BLaER1 (cell line): ENCODE results near the gene PBX1.

Source experiments
- H3K27ac ChIP-seq: shearing (Covaris generic); formaldehyde crosslinking; 2 replicates; pipeline ENCODE4 v1.8.1; 2022
- H3K27me3 ChIP-seq: shearing (Covaris generic); formaldehyde crosslinking; 2 replicates; pipeline ENCODE4 v1.8.1; 2022
- H3K36me3 ChIP-seq: shearing (Covaris generic); formaldehyde crosslinking; 2 replicates; pipeline ENCODE4 v1.8.1; 2022
- H3K4me1 ChIP-seq: shearing (Covaris generic); formaldehyde crosslinking; 2 replicates; pipeline ENCODE4 v1.8.1; 2022
- H3K4me2 ChIP-seq: shearing (Covaris generic); formaldehyde crosslinking; 2 replicates; pipeline ENCODE4 v1.8.1; 2022
- H3K4me3 ChIP-seq: shearing (Covaris generic); formaldehyde crosslinking; 2 replicates; pipeline ENCODE4 v1.8.1; 2022
- H3K9ac ChIP-seq: shearing (Covaris generic); formaldehyde crosslinking; 2 replicates; pipeline ENCODE4 v1.8.1; 2022
- H3K9me3 ChIP-seq: shearing (Covaris generic); formaldehyde crosslinking; 2 replicates; pipeline ENCODE4 v1.8.1; 2022
- H4K20me1 ChIP-seq: shearing (Covaris generic); formaldehyde crosslinking; 2 replicates; pipeline ENCODE4 v1.8.1; 2022
- Cebpa-rat ChIP-seq: shearing (Covaris generic); IDR thresholded peaks from 2 replicates; pipeline ENCODE4 v1.8.1; 2022

The PBX1 gene

DNA sequence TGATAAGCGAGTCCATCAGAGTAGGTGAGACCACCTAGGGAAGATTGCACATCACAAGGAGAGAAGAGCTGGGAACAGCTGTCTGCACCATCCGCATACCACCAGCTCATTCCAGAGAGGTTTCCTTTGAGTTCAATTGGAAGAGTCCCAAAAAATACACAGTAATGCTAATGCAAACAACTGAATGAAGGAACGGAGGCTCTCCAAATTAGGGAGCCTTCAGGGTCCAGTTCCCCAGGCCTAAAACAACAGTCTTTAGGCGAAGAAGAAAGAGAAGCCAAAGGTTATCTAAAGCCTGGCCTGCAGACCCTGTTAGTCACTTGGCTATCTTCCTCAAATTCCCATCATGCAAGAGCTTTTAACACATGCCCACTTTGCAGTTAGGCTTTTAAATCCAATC, 246.4 kb downstream of the PBX1 start:
- Histone ChIP-seq H3K9ac (no peak overlapping the region), H3K4me1 (peaks cover 16% of the 10 kb centered on the region), H3K9me3 (no peaks in the 10 kb centered on the region), H3K4me3 (no peak overlapping the region), H3K36me3 (peaks cover 83% of the 10 kb centered on the region), H4K20me1 (peaks cover 100% of the 10 kb centered on the region), H3K27me3 (peaks cover 88% of the 10 kb centered on the region), H3K27ac (no peak overlapping the region), H3K4me2 (no peak overlapping the region)
- no peak for TF ChIP-seq Cebpa-rat

DNA sequence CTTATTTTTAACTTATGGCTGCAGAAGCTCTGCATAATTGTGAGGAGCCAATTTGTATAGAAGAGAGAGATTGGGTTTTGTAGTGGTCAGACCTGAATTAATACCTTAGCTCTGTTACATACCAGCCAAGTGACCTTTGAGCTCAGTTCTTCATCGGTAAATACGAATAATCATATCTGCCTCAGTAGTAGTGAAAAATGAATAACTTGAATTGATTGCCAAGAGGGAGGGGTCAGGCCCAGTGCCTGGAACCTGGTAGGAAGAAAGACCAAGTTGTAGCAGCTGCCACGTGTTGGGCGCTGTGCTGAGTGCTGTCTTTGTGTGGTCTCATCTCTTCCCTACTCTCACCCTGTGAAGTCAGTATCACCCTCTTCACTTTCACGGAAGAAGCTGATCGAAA, 247.5 kb downstream of the PBX1 start:
- Histone ChIP-seq H3K4me2 (no peak overlapping the region), H3K4me1 (peaks cover 16% of the 10 kb centered on the region), H4K20me1 (peaks cover 100% of the 10 kb centered on the region), H3K9ac (no peak overlapping the region), H3K4me3 (no peak overlapping the region), H3K9me3 (no peaks in the 10 kb centered on the region), H3K36me3 (peaks cover 84% of the 10 kb centered on the region), H3K27ac (no peak overlapping the region), H3K27me3 (peaks cover 77% of the 10 kb centered on the region)
- no peak for TF ChIP-seq Cebpa-rat

DNA sequence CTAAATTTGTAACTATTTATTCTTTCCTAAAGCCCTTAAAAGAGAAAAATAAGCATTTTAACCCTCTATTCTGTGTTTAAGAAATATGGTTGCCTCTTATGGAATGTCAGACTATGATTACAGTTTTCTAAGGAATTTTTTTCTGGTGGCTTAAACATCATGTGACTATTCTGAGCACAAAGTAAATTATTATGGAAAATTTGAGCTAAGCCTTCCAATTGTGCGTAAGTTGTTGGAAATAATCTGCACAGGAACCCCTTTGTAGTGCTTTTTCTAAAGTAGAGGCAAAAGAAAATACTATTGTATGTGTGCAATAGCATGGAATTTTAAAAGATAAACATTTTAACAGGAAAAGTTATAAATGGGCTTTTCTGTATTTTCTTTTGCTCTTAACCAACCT, 254.8 kb downstream of the PBX1 start:
- no peaks in the 10 kb centered on the region for H3K9me3 ChIP-seq
- no peak for TF ChIP-seq Cebpa-rat
- peaks cover 99% of the 10 kb centered on the region for H4K20me1 ChIP-seq
- no peak overlapping the region for H3K27ac ChIP-seq
- H3K36me3 ChIP-seq: peaks cover 89% of the 10 kb centered on the region
- no peak overlapping the region for H3K4me2 ChIP-seq
- peaks cover 16% of the 10 kb centered on the region for H3K27me3 ChIP-seq
- H3K4me1 ChIP-seq: no peaks in the 10 kb centered on the region
- H3K4me3 ChIP-seq: no peak overlapping the region
- no peak overlapping the region for H3K9ac ChIP-seq

DNA sequence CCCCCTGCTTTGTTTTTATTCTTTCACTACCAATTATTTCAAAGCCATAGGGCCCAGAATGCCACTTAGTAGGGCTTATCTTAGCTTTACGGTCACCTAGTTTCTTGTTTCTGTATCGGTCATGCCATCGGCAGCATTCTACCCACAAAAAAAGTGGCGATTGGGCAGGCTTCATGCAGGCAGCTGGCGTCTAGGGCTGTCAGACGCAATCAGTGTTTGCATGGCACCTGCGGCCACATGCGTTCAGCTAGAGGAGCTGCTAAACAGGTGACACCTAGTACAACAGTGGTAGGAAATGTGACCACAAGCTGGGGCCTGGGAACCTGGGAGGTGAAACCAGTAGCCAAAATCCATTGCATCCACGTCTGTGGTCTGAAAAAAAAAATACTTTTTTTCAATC, 262.7 kb downstream of the PBX1 start:
- H3K4me1 ChIP-seq: no peaks in the 10 kb centered on the region
- no peak overlapping the region for H3K4me2 ChIP-seq
- no peaks in the 10 kb centered on the region for H3K9me3 ChIP-seq
- peaks cover 100% of the 10 kb centered on the region for H4K20me1 ChIP-seq
- no peak for TF ChIP-seq Cebpa-rat
- no peak overlapping the region for H3K27ac ChIP-seq
- H3K4me3 ChIP-seq: no peak overlapping the region
- H3K9ac ChIP-seq: no peak overlapping the region
- peaks cover 97% of the 10 kb centered on the region for H3K36me3 ChIP-seq
- H3K27me3 ChIP-seq: no peaks in the 10 kb centered on the region

DNA sequence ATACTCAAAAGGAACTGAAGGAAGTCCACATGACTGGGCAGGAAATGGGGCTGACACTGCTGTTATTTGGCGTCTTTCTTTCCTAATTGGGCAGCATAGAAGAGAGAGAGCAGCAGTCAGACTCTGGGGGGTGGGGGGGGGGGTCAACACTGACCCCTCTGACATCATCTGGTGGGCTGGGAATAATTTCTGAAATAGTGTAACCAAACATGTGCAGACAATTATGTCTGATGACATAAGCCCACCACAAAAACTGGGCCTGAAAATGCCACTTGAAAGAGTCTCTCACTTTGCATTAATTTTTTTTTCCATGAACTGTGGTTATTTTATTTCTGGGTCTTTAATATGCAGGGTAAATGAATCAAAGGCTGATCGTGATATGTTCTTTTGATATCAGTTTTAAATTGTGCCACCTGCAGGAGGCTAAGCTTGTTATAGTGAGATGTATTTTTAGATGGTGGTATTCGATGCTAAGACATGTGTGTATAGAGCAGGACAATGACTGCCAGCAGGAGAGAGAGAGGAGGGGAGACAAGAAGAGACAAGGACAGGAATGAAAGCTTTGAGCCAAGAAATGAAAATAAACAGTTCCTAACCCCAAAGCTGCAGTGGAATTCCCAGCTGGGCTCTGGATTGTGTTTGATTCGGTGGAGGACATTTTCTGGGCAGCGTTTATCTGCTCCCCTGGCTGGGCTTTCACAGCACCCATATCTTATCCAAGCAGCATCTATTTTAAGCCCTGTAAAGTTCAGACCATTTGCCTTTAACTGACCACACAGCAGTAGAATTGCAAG, 264.7 kb downstream of the PBX1 start:
- Histone ChIP-seq H3K4me3 (no peak overlapping the region), H4K20me1 (peaks cover 100% of the 10 kb centered on the region), H3K4me2 (no peak overlapping the region), H3K27ac (no peak overlapping the region), H3K36me3 (peaks cover 96% of the 10 kb centered on the region), H3K9ac (no peak overlapping the region), H3K9me3 (no peaks in the 10 kb centered on the region), H3K27me3 (no peaks in the 10 kb centered on the region), H3K4me1 (no peaks in the 10 kb centered on the region)
- no peak for TF ChIP-seq Cebpa-rat

DNA sequence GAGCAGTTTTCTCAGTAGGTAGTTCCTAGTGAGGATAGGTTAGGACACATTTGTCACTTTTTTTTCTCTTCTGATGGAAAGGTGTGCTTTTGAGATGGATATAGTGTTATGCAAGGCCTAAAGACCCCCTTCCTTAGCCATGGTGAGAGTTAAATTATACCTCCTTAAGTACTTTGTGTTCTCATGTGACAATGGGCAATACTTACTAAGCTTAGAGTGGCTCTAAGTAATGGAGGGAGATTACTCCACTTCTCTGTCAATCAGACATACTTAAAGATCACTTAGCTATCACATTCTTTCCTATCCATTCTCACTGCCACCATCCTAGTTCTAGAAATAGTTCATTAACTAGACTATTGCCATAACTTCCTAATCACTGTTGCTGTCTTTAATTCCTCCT, 265.6 kb downstream of the PBX1 start:
- no peak overlapping the region for H3K27ac ChIP-seq
- TF ChIP-seq Cebpa-rat: no peak
- no peaks in the 10 kb centered on the region for H3K4me1 ChIP-seq
- H3K9ac ChIP-seq: no peak overlapping the region
- peaks cover 99% of the 10 kb centered on the region for H4K20me1 ChIP-seq
- no peaks in the 10 kb centered on the region for H3K27me3 ChIP-seq
- H3K9me3 ChIP-seq: no peaks in the 10 kb centered on the region
- H3K4me3 ChIP-seq: no peak overlapping the region
- peaks cover 95% of the 10 kb centered on the region for H3K36me3 ChIP-seq
- no peak overlapping the region for H3K4me2 ChIP-seq

DNA sequence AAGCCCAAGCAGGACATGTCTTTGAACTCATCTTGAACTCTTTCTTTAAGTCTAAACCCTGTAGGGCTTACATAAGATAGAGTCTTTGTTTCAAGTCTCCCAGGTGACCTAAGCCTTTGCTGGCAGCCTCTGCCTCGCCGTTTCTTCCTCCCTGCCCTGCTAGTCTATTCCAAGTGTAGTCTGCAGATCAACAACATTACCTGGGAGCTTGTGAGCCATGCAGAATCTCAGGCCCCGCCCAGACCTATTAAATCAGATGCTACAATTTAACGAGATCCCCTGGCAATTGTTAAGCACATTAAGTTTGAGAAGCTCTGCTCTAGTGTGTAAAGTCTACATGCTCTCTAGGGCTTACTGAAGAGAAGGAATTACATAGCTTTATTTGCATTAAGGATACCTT, 271.6 kb downstream of the PBX1 start:
- no peak for TF ChIP-seq Cebpa-rat
- Histone ChIP-seq H3K4me3 (no peak overlapping the region), H3K9me3 (no peaks in the 10 kb centered on the region), H3K27ac (no peak overlapping the region), H3K36me3 (peaks cover 68% of the 10 kb centered on the region), H4K20me1 (peaks cover 96% of the 10 kb centered on the region), H3K27me3 (no peaks in the 10 kb centered on the region), H3K4me2 (no peak overlapping the region), H3K4me1 (no peaks in the 10 kb centered on the region), H3K9ac (no peak overlapping the region)

DNA sequence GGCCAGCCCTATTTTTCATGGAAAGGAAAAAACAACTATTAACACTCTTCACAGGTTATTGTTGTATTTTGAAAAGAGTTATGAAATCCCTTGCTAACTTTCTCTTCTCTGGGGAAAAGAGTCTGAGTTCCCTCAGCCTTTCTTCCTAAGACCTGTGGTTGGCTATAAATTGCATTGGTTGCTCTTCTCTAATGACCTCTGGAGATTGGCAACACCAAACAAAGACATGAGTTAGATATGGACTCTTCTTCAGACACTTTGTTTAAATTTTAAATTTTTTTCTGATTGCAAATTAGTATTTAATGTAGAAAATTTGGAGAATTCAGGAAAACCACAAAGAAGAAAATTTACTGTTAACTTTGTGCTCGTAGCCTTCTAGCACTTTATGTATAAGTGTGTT, 275.7 kb downstream of the PBX1 start:
- Histone ChIP-seq H3K9ac (no peak overlapping the region), H3K4me2 (no peak overlapping the region), H3K9me3 (no peaks in the 10 kb centered on the region), H3K27me3 (no peaks in the 10 kb centered on the region), H3K4me3 (no peak overlapping the region), H3K27ac (no peak overlapping the region), H4K20me1 (peaks cover 96% of the 10 kb centered on the region), H3K36me3 (peaks cover 71% of the 10 kb centered on the region), H3K4me1 (no peaks in the 10 kb centered on the region)
- TF ChIP-seq Cebpa-rat: no peak

DNA sequence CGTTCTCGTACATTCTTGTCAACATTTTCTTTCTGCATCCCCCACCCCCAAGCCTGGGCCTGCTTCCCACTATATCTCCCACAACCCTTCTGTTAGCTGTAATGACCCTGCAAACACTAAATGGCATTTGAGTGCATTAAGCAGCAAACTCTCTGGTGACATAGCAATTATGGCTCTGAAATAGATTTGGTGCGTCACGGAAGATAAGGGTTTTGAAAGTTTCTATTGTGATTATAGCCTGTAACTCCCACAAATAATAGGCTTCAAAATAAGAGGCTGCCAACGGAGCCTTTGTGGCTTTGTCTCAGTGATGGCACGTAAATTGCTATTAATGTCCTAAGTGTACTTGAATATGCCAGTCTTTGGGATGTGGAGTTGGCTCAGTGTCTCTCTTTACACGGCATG, 277.6 kb downstream of the PBX1 start:
- H3K4me2 ChIP-seq: no peak overlapping the region
- H3K4me1 ChIP-seq: no peaks in the 10 kb centered on the region
- H3K27me3 ChIP-seq: no peaks in the 10 kb centered on the region
- H3K9ac ChIP-seq: no peak overlapping the region
- H3K36me3 ChIP-seq: peaks cover 83% of the 10 kb centered on the region
- no peak overlapping the region for H3K4me3 ChIP-seq
- no peak for TF ChIP-seq Cebpa-rat
- H3K27ac ChIP-seq: no peak overlapping the region
- no peaks in the 10 kb centered on the region for H3K9me3 ChIP-seq
- H4K20me1 ChIP-seq: peaks cover 98% of the 10 kb centered on the region

DNA sequence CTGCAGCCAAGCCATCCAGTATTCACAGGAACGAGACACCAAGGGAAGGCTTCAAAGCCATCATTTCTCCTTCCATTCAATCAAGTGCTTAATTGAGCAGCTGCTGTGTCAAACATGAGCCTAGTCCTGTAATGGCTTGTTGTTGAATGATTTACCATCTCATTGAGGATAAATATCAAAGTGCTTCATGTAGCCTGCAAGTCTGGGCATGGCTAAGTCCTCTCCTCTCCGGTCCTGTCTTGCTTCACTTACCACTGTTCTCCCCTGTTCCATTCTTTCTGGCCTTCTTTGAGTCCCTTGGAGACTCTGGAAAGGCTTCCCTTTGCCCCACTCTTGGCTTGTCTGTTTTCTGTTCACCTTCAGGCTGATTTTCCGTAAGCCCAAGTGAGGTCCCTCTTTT, 279.8 kb downstream of the PBX1 start:
- Histone ChIP-seq H4K20me1 (peaks cover 98% of the 10 kb centered on the region), H3K9ac (no peak overlapping the region), H3K4me3 (no peak overlapping the region), H3K4me2 (no peak overlapping the region), H3K4me1 (no peaks in the 10 kb centered on the region), H3K36me3 (peaks cover 86% of the 10 kb centered on the region), H3K27ac (no peak overlapping the region), H3K27me3 (no peaks in the 10 kb centered on the region), H3K9me3 (no peaks in the 10 kb centered on the region)
- no peak for TF ChIP-seq Cebpa-rat

DNA sequence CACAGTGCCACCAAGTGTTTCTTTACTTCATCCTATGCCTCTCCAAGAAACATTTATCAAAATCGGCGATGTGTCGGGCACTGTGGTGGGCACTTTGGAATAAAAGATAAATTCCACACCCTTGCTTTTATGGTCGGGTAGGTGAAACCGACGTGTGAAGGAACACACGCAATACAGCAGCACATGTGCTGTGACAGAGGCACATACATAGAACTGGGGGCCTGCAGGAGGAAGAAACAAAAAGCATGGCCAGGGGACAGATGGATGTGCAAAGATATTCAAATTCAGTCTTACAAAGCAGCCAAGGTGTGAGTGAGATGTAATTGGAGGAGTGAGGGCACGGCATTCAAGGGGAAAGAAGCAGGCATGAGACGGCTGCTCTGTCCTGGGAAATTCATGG, 282.0 kb downstream of the PBX1 start:
- Histone ChIP-seq H4K20me1 (peaks cover 100% of the 10 kb centered on the region), H3K4me2 (no peak overlapping the region)

More for the DNA sequence above, 282.0 kb downstream of the PBX1 start:
- peaks cover 92% of the 10 kb centered on the region for H3K36me3 ChIP-seq
- H3K27ac ChIP-seq: no peak overlapping the region
- no peak overlapping the region for H3K4me3 ChIP-seq
- no peaks in the 10 kb centered on the region for H3K4me1 ChIP-seq
- TF ChIP-seq Cebpa-rat: no peak
- no peaks in the 10 kb centered on the region for H3K27me3 ChIP-seq
- H3K9ac ChIP-seq: no peak overlapping the region
- no peaks in the 10 kb centered on the region for H3K9me3 ChIP-seq
